ENCODE data around the gene KIAA2012. TPM values are rescaled to one million over a fixed set of nuclear protein-coding genes. Genes with fewer than 3 reads are reported as not detected.
A peak's percentile ranks its signal among the peaks of the same experiment; 100 is the strongest.

The KIAA2012 gene
- total RNA-seq, 1 donor from 2014 or later, result not detected

GRCh38 chr2:202148515-202149154 lies 75.6 kb downstream of the KIAA2012 start:
- DNase-seq (ENCODE audit: low spot score), result no peak

GRCh38 chr2:202149155-202149762 lies 76.2 kb downstream of the KIAA2012 start:
- no peak for DNase-seq (ENCODE audit: low spot score)

- DNase-seq (ENCODE audit: low spot score), result no peak
Measured at GRCh38 chr2:202149936-202150335, 76.9 kb downstream of the KIAA2012 start.

- no peak for DNase-seq (ENCODE audit: low spot score)
Measured at GRCh38 chr2:202152104-202152715, 79.2 kb downstream of the KIAA2012 start.

GRCh38 chr2:202154613-202155012 lies 81.6 kb downstream of the KIAA2012 start:
- DNase-seq (ENCODE audit: low spot score), result no peak

- DNase-seq (ENCODE audit: low spot score), result no peak
Measured at GRCh38 chr2:202157211-202157990, 84.3 kb downstream of the KIAA2012 start.

- no peak for DNase-seq (ENCODE audit: low spot score)
Measured at GRCh38 chr2:202158796-202159195, 85.7 kb downstream of the KIAA2012 start.

DNA sequence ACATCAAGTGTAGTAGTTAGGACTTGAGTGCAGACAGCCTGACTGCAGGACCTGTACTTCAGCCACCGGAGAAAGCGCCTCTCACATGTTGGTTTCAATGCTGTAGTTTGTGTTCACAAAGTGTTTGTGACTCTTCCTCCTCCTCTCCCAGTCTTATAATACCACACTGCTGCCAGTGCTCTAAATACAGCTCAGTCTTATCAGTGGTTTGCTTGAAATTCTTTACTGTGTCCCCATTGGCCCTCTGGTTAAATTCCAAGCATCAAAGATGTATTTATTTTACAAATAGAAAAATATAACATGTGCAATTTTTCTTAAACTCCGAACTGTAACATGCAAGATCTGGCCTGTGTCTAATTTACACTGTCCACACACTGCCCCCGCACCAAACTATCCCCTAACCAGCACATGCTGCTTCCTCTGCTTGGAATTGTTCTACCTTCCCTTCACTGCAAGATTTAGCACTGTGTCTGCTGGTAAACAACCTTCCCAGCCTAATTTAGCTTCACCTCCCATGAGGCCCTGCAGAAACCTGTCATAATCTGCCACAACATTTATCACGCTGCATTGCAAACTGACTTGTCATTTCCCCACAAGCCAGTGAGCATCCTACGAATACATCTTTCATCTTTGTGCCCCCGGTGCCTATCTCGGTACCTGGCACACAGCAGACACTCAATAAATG lies 88.2 kb downstream of the KIAA2012 start:
- no peak for DNase-seq (ENCODE audit: low spot score)

DNA sequence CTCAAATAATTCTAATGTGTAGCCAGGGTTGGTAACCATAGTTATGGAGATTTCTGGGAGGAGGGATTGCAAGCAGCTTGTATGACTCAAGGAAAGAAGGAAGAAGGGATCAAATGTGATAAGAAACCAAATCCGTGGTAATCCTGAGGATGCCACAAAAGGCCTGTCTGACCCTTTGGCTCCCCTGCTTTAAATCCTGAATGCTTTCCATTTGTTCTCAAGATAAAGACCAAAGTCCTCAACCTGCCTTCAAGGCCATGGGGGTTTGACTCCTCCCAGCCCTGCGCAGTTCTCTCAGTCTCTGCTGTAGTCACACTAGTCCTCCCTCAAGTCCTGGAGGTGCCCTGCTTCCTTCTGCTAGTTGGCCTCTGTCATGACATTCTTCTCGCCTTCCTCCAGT lies 91.4 kb downstream of the KIAA2012 start:
- DNase-seq (ENCODE audit: low spot score), result no peak

- no peak for DNase-seq (ENCODE audit: low spot score)
Measured at GRCh38 chr2:202165208-202165607, 92.2 kb downstream of the KIAA2012 start.

DNA sequence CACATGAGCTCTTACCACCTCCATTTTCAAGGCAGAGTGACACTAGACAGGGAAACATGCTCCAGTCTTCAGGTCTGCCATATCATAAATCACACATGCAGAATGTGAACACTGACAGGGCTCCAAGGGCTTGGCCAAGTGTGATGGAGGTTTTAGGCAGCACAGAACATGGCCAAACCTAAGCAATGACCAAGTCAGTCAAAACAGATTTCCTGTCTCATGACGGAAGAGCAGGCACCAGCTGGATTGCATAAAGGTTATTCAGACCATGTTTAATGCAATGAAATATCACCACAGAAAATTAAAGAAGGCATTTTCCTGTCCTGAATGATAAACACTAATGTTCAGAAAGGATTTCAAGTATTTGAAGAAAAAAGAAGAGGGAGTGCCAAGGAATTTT lies 92.9 kb downstream of the KIAA2012 start:
- DNase-seq (ENCODE audit: low spot score), result no peak

DNA sequence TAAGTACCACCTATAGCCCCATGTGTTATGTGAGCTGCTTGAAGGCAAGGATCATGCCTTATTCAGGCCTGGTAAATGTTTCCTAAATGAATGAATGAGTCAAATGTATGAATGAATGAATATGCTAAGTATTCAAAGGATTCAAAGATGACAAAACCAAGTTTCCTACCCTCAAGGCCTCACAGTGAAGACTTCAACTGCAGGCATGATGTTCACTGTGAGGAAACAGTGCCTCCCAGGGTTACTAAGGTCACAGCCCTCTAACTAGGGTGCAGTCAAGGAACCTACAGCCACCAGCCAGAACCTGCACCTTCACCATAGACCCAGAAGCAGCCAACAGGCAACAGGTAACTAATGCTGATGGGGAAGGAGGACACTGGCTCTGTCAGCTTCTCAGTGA lies 96.1 kb downstream of the KIAA2012 start:
- no peak for DNase-seq (ENCODE audit: low spot score)

DNA sequence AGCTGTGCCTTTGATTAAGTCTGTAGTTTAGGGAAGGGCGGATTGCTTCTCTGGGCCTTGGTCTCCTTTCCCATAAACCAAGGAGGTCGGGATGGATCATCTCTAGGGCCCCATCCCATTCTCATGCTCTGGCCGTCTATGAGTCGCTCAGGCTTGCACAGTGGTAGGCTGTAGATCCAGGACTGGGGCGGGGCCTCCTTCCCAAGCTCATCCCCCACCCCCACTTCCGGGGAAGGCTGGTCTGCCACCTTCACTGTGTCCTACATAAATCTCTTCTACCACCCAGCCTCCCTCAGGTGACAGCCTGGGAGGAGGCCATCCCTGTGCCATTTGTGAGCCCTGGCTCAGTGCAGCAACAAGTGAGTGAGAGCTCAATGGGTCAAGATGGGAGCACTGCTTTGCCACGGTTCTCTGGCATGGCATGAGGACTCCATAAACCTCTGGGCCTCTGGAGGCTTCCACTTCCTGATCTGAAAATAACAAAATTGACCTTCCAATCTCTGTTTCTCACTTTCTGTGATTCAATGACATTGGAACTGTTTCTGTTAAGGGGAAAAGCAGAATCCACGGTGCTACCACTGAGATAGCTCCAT lies 96.9 kb downstream of the KIAA2012 start:
- DNase-seq (ENCODE audit: low spot score), result peak; percentile 53

- DNase-seq (ENCODE audit: low spot score), result peak; percentile 67
Measured at GRCh38 chr2:202171241-202171825, 98.3 kb downstream of the KIAA2012 start.

DNA sequence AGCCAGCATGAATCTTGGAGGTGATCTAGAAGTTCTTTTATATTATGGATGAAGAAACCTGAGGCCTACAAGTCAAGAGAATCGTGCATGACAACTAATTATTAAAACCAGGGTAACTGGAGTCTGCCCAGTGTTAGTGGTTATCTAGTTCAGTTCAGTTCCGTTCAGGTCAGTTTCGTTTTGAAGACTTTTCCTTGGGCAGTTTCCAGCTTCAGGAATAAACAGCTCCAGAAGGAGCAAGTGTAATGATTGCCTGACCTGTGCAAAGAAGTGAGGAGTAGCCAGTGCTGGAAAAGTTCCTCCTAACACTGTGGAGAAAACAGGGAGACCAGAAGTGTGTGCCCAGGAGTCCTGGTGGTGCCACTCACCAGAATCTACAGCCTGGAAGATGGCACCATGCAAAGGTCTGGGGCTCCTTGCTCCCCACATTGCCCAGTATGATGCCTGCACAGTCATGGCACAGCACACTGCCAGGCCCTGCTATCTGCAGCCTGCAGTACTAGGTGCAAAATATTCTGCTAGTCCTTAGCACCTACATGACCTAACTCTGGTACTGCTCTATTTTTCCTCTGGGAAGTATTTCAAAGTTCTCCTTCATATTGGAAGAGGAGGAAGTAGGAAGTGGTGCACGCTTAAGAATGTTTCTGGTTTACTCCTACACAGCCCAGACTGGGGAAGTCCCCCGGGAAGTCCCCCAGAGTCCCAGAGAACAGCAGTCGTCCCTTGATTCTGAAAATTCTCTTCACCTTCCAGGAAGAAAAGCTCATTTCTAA lies 99.6 kb downstream of the KIAA2012 start:
- no peak for DNase-seq (ENCODE audit: low spot score)

GRCh38 chr2:202178346-202178958 lies 105.4 kb downstream of the KIAA2012 start:
- no peak for DNase-seq (ENCODE audit: low spot score)

DNA sequence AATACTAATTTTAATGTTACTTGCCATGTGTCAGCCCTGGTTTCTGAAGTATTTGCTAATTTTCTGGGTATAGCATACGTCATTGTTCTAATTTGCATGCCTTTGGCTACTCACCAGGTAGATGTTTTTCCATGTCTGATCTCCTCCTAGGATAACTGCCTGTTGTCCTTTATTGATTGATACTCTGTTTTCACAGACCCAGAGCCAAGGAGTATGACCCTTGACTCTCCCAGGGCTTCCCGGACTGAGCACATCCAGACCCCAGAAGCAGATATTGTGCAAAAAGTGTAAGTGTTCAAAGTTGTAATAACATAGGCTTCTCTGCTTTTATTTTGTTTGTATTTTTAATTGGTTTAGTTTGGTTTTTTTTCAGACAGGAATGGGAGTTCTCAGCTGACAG lies 111.5 kb downstream of the KIAA2012 start:
- no peak for DNase-seq (ENCODE audit: low spot score)

- DNase-seq (ENCODE audit: low spot score), result no peak
Measured at GRCh38 chr2:202185156-202185555, 112.1 kb downstream of the KIAA2012 start.

- no peak for DNase-seq (ENCODE audit: low spot score)
Measured at GRCh38 chr2:202186641-202187202, 113.7 kb downstream of the KIAA2012 start.
